Left renal pelvis (tissue), 4 donors: ENCODE data around the gene HS6ST3. TPM values are rescaled to one million over a fixed set of nuclear protein-coding genes. Genes with fewer than 3 reads are reported as not detected.

Experiments
- DNase-seq, 4 donors: peaks; one replicate each; pipeline ENCODE4 v3.0.0-alpha.2; 2013; ENCODE audit warnings: low read depth in 4 of 4, low spot score in 3 of 4
- polyA plus RNA-seq, 4 donors: library from polyadenylated mRNA; unstranded; fragments of 120-200 nt; gene quantifications; one replicate each; pipeline ENCODE4 v1.2.1, GENCODE V29; 2013; ENCODE audit not compliant: insufficient read length in 4 of 4

HS6ST3 gene
- polyA plus RNA-seq, 4 donors, result 2.6 to 5.4 (median 4.3) TPM

GRCh38 chr13:96294930-96295881 is 205.3 kb downstream of the HS6ST3 start:
- no peak for DNase-seq

GRCh38 chr13:96297360-96297759 is 207.5 kb downstream of the HS6ST3 start:
- DNase-seq, result no peak

GRCh38 chr13:96299235-96299634 is 209.3 kb downstream of the HS6ST3 start:
- DNase-seq, result no peak

- DNase-seq, result no peak
Observed at GRCh38 chr13:96308568-96308967, 218.7 kb downstream of the HS6ST3 start.

GRCh38 chr13:96314974-96315373 is 225.1 kb downstream of the HS6ST3 start:
- no peak for DNase-seq

GRCh38 chr13:96338030-96338429 is 248.1 kb downstream of the HS6ST3 start:
- DNase-seq, result no peak

GRCh38 chr13:96342286-96342685 is 252.4 kb downstream of the HS6ST3 start:
- DNase-seq, result no peak

GRCh38 chr13:96342852-96343465 is 253.1 kb downstream of the HS6ST3 start:
- no peak for DNase-seq

- DNase-seq, result no peak
Observed at GRCh38 chr13:96346921-96347320, 257.0 kb downstream of the HS6ST3 start.

GRCh38 chr13:96373597-96373996 is 283.7 kb downstream of the HS6ST3 start:
- no peak for DNase-seq

GRCh38 chr13:96377835-96378234 is 287.9 kb downstream of the HS6ST3 start:
- DNase-seq, result no peak

- no peak for DNase-seq
Observed at GRCh38 chr13:96379967-96380366, 290.1 kb downstream of the HS6ST3 start.

- DNase-seq, result no peak
Observed at GRCh38 chr13:96381681-96382080, 291.8 kb downstream of the HS6ST3 start.

GRCh38 chr13:96388598-96388997 is 298.7 kb downstream of the HS6ST3 start:
- no peak for DNase-seq

- DNase-seq, result no peak
Observed at GRCh38 chr13:96391606-96392005, 301.7 kb downstream of the HS6ST3 start.

- no peak for DNase-seq
Observed at GRCh38 chr13:96397807-96398206, 307.9 kb downstream of the HS6ST3 start.

- no peak for DNase-seq
Observed at GRCh38 chr13:96398486-96398885, 308.6 kb downstream of the HS6ST3 start.

GRCh38 chr13:96403241-96403640 is 313.3 kb downstream of the HS6ST3 start:
- DNase-seq, result no peak

GRCh38 chr13:96403651-96404050 is 313.7 kb downstream of the HS6ST3 start:
- DNase-seq, result no peak

- DNase-seq, result no peak
Observed at GRCh38 chr13:96415831-96416385, 326.0 kb downstream of the HS6ST3 start.

GRCh38 chr13:96417939-96418685 is 328.2 kb downstream of the HS6ST3 start:
- DNase-seq, result no peak
